GM10266 (cell line): ENCODE results near the gene RPL13A.

Experiments
- DNase-seq: peaks from one replicate; pipeline ENCODE4 v3.0.0; 2012; ENCODE audit errors: extremely low spot score
- TF ChIP-seq, protein P1 (sequence below): IDR thresholded peaks from 2 replicates; pipeline ENCODE4 v1.5.1; 2012; ENCODE audit warnings: mild to moderate bottlenecking, low read depth; ENCODE audit not compliant: control insufficient read depth, insufficient read depth; ENCODE audit errors: missing control alignments

Gene RPL13A

DNA sequence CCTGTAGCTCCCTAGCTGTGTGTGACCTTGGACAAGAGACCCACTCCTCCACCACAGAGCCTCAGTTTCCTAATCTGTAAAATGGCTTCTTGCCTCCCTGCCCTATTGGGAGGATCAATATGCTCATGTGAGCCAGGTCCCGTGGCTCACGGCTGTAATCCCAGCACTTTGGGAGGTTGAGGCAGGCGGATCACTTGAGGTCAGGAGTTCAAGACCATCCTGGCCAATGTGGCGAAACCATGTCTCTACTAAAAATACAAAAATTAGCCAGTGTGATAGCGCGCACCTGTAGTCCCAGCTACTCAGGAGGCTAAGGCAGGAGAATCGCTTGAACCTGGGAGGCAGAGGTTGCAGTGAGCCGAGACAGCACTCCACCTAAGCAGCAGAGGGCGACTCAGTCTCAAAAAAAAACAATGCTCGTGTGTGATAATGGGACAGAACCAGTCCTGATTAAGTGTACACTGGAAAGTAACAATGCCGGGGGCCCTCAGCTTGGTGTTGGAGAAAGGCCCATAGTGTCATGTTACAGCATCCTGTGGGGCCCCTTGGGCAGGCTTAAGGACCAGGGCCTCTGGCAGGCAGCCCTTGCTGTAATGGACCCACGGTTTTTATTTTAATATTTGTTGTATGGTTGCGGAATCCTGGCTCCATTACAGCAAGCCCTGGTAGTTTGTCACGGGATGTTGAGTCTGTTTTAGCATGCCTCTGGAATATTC is 15.6 kb downstream of the RPL13A start:
- no peak for DNase-seq
- TF ChIP-seq, protein P1, sequence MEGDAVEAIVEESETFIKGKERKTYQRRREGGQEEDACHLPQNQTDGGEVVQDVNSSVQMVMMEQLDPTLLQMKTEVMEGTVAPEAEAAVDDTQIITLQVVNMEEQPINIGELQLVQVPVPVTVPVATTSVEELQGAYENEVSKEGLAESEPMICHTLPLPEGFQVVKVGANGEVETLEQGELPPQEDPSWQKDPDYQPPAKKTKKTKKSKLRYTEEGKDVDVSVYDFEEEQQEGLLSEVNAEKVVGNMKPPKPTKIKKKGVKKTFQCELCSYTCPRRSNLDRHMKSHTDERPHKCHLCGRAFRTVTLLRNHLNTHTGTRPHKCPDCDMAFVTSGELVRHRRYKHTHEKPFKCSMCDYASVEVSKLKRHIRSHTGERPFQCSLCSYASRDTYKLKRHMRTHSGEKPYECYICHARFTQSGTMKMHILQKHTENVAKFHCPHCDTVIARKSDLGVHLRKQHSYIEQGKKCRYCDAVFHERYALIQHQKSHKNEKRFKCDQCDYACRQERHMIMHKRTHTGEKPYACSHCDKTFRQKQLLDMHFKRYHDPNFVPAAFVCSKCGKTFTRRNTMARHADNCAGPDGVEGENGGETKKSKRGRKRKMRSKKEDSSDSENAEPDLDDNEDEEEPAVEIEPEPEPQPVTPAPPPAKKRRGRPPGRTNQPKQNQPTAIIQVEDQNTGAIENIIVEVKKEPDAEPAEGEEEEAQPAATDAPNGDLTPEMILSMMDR, result peak; percentile 57

DNA sequence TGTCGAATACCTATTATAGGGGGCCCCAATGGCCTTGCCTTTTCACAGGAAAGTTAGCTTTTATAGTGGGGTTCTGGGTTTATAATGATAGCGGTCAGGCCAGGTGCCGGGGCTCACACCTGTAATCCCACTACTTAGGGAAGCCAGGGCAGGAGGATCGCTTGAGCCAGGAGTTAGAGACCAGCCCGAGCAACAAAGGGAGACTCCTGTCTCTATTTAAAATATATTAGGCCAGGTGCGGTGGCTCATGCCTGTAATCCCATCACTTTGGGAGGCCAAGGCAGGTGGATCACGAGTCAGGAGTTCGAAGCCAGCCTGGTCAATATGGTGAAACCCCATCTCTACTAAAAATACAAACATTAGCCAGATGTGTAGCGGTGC is 16.2 kb downstream of the RPL13A start:
- TF ChIP-seq, protein P1, result no peak
- DNase-seq, result no peak

DNA sequence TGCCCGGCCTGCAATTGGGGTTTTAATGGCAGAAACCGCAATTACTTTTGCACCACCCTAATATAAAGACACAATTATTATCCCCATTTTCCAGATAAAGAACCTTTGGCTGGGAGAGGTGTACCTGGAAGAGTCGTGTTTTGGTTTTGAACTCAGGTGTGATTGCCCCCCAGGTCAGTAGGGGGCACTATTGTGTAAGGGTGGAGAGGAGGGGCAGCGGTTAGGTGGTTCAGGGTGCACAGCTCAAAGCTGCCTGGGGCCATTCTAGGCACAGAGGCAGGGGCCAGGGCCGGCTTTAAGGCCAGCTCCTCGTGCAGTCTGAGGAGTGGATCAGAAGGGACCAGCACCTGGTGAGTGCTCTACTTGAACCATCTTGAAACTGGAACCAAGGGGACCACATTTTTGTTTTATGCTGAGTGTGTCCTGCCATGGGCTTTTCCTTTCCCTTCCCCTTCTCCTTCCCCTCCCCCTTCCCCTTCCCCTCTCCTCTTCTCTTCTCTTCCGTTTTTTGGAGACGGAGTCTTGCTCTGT is 19.2 kb downstream of the RPL13A start:
- DNase-seq, result peak; percentile 84
- TF ChIP-seq, protein P1, result peak; percentile 86

DNA sequence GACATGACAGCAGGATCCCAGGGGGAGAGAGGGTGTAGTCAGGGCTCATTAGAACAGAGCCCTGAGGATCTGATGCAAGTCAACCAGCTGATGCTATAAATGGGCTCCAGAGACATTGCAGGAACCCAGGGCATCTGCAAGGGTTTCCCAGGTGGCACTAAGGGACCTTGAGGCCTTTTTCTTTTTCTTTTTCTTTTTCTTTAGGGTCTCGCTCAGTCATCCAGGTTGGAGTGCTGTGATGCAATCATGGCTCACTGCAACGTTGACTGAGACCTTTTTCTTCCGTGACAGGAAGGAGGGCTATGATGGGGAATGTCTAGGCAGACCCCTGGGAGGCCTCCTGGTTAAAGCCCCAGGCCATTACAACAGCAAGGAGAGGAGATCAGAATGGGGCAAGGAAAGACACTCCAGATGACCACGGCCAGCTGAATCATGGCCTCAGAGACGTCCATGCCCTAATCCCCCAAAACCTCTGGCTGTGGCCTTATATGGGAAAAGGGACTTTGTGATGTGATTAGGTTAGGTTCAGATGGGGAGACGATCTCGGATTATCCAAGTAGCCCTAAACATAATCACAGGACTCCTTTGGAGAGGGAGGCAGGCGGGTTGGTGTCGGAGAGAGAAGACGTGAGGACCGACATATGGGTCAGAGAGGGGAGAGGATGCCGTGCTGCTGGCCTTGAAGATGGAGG is 20.5 kb downstream of the RPL13A start:
- DNase-seq, result no peak
- TF ChIP-seq, protein P1, result no peak

DNA sequence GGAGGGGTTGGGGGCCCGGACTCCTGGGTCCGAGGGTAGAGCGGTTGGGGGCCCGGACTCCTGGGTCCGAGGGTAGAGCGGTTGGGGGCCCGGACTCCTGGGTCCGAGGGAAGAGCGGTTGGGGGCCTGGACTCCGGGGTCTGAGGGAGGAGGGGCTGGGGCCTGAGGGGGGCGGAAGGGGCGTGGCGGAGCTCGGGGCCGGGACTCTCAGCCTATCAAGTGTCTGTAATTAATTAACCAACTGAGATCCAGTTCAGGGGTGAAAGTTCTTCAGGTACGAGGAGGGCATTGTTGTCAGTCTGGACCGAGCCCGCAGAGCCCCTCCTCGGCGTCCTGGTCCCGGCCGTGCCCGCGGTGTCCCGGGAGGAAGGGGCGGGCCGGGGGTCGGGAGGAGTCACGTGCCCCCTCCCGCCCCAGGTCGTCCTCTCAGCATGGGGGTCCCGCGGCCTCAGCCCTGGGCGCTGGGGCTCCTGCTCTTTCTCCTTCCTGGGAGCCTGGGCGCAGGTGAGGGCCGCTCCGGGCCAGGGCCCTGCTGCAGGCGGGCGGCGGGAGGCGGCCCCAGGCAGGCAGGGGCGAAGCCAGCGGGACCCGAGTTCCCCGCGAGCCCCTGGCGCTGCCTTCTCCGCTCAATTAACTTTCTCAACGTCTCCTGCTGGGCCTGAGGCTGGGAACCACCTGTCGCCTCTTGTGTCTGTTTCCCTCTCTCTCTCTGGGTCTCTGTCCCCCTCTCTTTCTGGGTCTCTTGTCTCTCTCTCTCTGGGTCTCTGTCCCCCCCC is 25.8 kb downstream of the RPL13A start:
- TF ChIP-seq, protein P1, result no peak
- no peak for DNase-seq

DNA sequence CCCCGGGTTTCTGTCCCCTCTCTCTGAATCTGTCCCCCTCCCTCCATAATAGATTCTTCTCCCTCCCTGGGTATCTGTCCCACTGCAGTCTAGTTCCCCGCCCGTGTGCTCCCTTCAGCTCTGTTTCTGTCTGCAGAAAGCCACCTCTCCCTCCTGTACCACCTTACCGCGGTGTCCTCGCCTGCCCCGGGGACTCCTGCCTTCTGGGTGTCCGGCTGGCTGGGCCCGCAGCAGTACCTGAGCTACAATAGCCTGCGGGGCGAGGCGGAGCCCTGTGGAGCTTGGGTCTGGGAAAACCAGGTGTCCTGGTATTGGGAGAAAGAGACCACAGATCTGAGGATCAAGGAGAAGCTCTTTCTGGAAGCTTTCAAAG is 26.3 kb downstream of the RPL13A start:
- TF ChIP-seq, protein P1, result no peak
- DNase-seq, result no peak

DNA sequence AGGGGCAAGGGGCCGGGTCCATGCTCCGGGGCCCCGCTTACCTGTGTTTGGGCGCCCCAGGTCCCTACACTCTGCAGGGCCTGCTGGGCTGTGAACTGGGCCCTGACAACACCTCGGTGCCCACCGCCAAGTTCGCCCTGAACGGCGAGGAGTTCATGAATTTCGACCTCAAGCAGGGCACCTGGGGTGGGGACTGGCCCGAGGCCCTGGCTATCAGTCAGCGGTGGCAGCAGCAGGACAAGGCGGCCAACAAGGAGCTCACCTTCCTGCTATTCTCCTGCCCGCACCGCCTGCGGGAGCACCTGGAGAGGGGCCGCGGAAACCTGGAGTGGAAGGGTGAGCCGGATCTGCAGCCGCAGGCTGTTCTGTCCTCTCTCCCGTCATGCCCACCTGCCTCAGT is 26.7 kb downstream of the RPL13A start:
- TF ChIP-seq, protein P1, result no peak
- no peak for DNase-seq
